HCT116 (cell line): ENCODE results near the gene CNST. TPM values are rescaled to one million over a fixed set of nuclear protein-coding genes. Genes with fewer than 3 reads are reported as not detected.

Experiments used
- ATAC-seq: fragments of 200-7000 bp; cut with Tn5 transposase; 2 replicates; pipeline ENCODE4 v1.9.1; 2020; ENCODE audit warnings: mild to moderate bottlenecking, moderate library complexity
- BruUV-seq: library from RNA; stranded (reverse); fragments of 400-500 nt; replicated peaks from 2 replicates; lab custom pipeline; 2021; lab: Mats Ljungman, UMichigan
- CTCF ChIA-PET: fragments of 300-600 bp; sonication (Branson Sonifier 250); formaldehyde crosslinking; loops from one replicate; lab custom pipeline; 2021; ENCODE audit warnings: antibody characterized with exemption; lab: Charles Lee
- POLR2A ChIA-PET: fragments of 300-600, 350-600 bp; sonication (Branson Sonifier 250); formaldehyde crosslinking; loops from one replicate; lab custom pipeline; 2021; ENCODE audit warnings: antibody characterized with exemption; lab: Charles Lee
- RAD21 ChIA-PET, 2 experiments: fragments of 300-600 bp; sonication (Branson Sonifier 250); formaldehyde crosslinking; loops; one replicate each; lab custom pipeline; 2023; ENCODE audit warnings: low total read pairs in 2 of 2; ENCODE audit not compliant: uncharacterized antibody in 2 of 2, unreplicated experiment in 2 of 2, low non-redundant PET in 1 of 2; lab: Charles Lee
- DNase-seq: peaks from one replicate; pipeline ENCODE4 v3.0.0-alpha.2; 2010; ENCODE audit warnings: low read depth, low spot score
- H2AFZ ChIP-seq: fragments of 200-600 bp; shearing (Covaris generic), sonication (generic); 2 replicates; pipeline ENCODE4 v1.6.1; 2017; ENCODE audit warnings: low read depth, mixed run types, mixed read lengths, antibody characterized with exemption, low read length; ENCODE audit not compliant: poor library complexity, severe bottlenecking
- H3K27ac ChIP-seq: 2 replicates; pipeline ENCODE4 v1.5.1; 2012; ENCODE audit warnings: low read depth, low read length
- H3K27me3 ChIP-seq: fragments of 200-600 bp; sonication (generic); 2 replicates; pipeline ENCODE4 v1.6.1; 2016; ENCODE audit warnings: mixed run types, low read length, mixed read lengths; ENCODE audit not compliant: insufficient read depth
- H3K36me3 ChIP-seq, 2 experiments: fragments of 200-500 bp in 1 of 2; fragments of 200-600 bp in 1 of 2; sonication (Bioruptor generic) in 1 of 2; sonication (generic) in 1 of 2; 2 replicates each; pipeline versions ENCODE4 v1.5.1 to v1.6.1; 2014 to 2016; ENCODE audit warnings: low read length in 2 of 2, inconsistent platforms in 1 of 2, mixed read lengths in 1 of 2, mixed run types in 1 of 2; ENCODE audit not compliant: insufficient read depth in 2 of 2, control insufficient read depth in 1 of 2
- H3K4me1 ChIP-seq, 2 experiments: fragments of 200-600 bp in 1 of 2; sonication (generic) in 1 of 2; 2 replicates each; pipeline versions ENCODE4 v1.5.1 to v1.6.1; 2012 to 2017; ENCODE audit warnings: low read length in 2 of 2, inconsistent platforms in 1 of 2, mild to moderate bottlenecking in 1 of 2, mixed read lengths in 1 of 2, mixed run types in 1 of 2, moderate library complexity in 1 of 2; ENCODE audit not compliant: insufficient read depth in 2 of 2, control insufficient read depth in 1 of 2
- H3K4me2 ChIP-seq: fragments of 200-600 bp; sonication (generic); 2 replicates; pipeline ENCODE4 v1.6.1; 2017; ENCODE audit warnings: mixed run types, low read length, mixed read lengths
- H3K4me3 ChIP-seq, 2 experiments: fragments of 200-600 bp in 1 of 2; sonication (generic) in 1 of 2; replicated peaks in 1 of 2; 2 replicates each; pipeline ENCODE4 v1.5.1; 2011 to 2016; ENCODE audit warnings: low read length in 2 of 2, control low read depth in 1 of 2, low read depth in 1 of 2, mild to moderate bottlenecking in 1 of 2, mixed read lengths in 1 of 2, mixed run types in 1 of 2
- H3K79me2 ChIP-seq: fragments of 200-600 bp; sonication (generic); 2 replicates; pipeline ENCODE4 v1.6.1; 2017; ENCODE audit warnings: mild to moderate bottlenecking, mixed run types, low read length, moderate library complexity, mixed read lengths; ENCODE audit not compliant: insufficient read depth
- H3K9ac ChIP-seq: fragments of 200-600 bp; sonication (generic); 2 replicates; pipeline ENCODE4 v1.6.1; 2016; ENCODE audit warnings: low read length, mixed read lengths
- H3K9me2 ChIP-seq: fragments of 200-600 bp; sonication (generic), shearing (Covaris generic); 2 replicates; pipeline ENCODE4 v1.6.1; 2017; ENCODE audit warnings: mixed run types, mild to moderate bottlenecking, moderate library complexity; ENCODE audit not compliant: insufficient read depth
- H3K9me3 ChIP-seq, 2 experiments: fragments of 200-500 bp in 1 of 2; fragments of 200-600 bp in 1 of 2; sonication (Bioruptor generic) in 1 of 2; sonication (generic) in 1 of 2; 2 replicates each; pipeline ENCODE4 v1.6.1; 2014 to 2017; ENCODE audit warnings: low read length in 2 of 2, mixed read lengths in 2 of 2, inconsistent platforms in 1 of 2, low read depth in 1 of 2, mild to moderate bottlenecking in 1 of 2, mixed run types in 1 of 2, moderate library complexity in 1 of 2; ENCODE audit not compliant: control insufficient read depth in 1 of 2, insufficient read depth in 1 of 2
- H4K20me1 ChIP-seq: fragments of 200-600 bp; sonication (generic), shearing (Covaris generic); 2 replicates; pipeline ENCODE4 v1.6.1; 2017; ENCODE audit warnings: mixed run types, mild to moderate bottlenecking, moderate library complexity; ENCODE audit not compliant: insufficient read depth
- CEBPB ChIP-seq: IDR thresholded peaks from 2 replicates; pipeline ENCODE4 v1.6.1; 2012; ENCODE audit warnings: low read depth
- EGR1 ChIP-seq: IDR thresholded peaks from 2 replicates; pipeline ENCODE4 v1.6.1; 2012; ENCODE audit warnings: low read depth
- FOSL1 ChIP-seq: IDR thresholded peaks from 2 replicates; pipeline ENCODE4 v1.6.1; 2012; ENCODE audit warnings: low read depth
- POLR2A ChIP-seq: IDR thresholded peaks from 2 replicates; pipeline ENCODE4 v1.7.0; 2011; ENCODE audit warnings: borderline replicate concordance; ENCODE audit not compliant: insufficient read depth, insufficient read length; ENCODE audit errors: extremely low read depth
- intact Hi-C: fragments of 100-400 bp; cut with micrococcal nuclease; formaldehyde crosslinking; loops from 2 replicates; pipeline ENCODE4 v1.10.0; 2022
- total RNA-seq: library from RNA; stranded (reverse); gene quantifications from one replicate; pipeline ENCODE4 v1.2.1, GENCODE V29; 2021; ENCODE audit not compliant: unreplicated experiment
- TF ChIP-seq, protein P1 (sequence below), 3 experiments: fragments of 200-600 bp in 1 of 3; sonication (generic) in 1 of 3; IDR thresholded peaks in 2 of 3; conservative IDR thresholded peaks in 1 of 3; 2 replicates each; pipeline ENCODE4 v1.5.1; 2012 to 2017; ENCODE audit warnings: low read depth in 2 of 3, low read length in 2 of 3, antibody characterized with exemption in 1 of 3, borderline replicate concordance in 1 of 3, control low read depth in 1 of 3, mild to moderate bottlenecking in 1 of 3, mixed read lengths in 1 of 3, mixed run types in 1 of 3, moderate library complexity in 1 of 3; ENCODE audit not compliant: insufficient read depth in 1 of 3
- TF ChIP-seq, protein P2 (sequence below): IDR thresholded peaks from 2 replicates; pipeline ENCODE4 v1.6.1; 2012

CNST gene
- total RNA-seq, 1 experiment from 2014 or later: 13.5 TPM

DNA sequence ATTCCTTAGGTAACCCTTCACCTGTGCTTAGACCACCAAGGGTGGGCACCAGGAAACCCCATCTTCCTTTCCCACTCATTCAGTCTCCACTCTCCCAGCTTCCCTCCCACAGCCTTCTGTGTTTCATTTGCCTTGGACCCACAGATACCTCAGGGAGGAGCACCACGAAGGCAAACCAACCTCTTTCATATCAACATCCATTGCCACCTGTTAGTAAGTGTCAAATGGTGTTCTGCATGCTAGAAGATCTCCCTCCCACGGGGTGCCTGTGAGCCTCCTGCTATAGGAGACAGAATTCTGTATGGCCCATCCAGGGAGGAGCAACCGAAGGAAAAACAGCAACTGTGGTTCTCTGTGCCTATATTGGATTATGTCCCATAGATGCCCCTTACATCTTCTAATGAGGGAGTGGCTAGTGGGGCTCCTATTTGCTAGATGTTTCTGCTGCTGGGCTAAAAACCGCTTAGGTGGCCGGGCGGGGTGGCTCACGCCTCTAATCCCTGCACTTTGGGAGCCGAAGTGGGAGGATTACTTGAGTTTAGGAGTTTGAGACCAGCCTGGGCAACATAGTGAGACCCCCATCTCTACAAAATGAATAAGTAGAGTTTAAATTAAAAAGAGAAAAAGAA, 132.3 kb downstream of the CNST start:
- BruUV-seq: no TSS peak
- ChIA-PET CTCF (no interaction called here), POLR2A (no interaction called here), RAD21 (no interaction called here)
- Histone ChIP-seq H3K9ac (peak overlapping the region; percentile 44), H3K36me3 (no peaks in the 10 kb centered on the region), H3K27ac (no peak overlapping the region), H2AFZ (peak overlapping the region; percentile 99), H3K4me2 (peak overlapping the region; percentile 71), H3K9me3 (no peaks in the 10 kb centered on the region), H4K20me1 (no peaks in the 10 kb centered on the region), H3K9me2 (no peaks in the 10 kb centered on the region), H3K4me1 (peaks cover 3 to 20% of the 10 kb centered on the region in 2 experiments; a peak in 3 of 4 replicates), H3K79me2 (no peaks in the 10 kb centered on the region), H3K4me3 (peak overlapping the region in 1 of 2 experiments; percentile 35; a peak in 1 of 4 replicates), H3K27me3 (no peaks in the 10 kb centered on the region)
- TF ChIP-seq, protein P1, sequence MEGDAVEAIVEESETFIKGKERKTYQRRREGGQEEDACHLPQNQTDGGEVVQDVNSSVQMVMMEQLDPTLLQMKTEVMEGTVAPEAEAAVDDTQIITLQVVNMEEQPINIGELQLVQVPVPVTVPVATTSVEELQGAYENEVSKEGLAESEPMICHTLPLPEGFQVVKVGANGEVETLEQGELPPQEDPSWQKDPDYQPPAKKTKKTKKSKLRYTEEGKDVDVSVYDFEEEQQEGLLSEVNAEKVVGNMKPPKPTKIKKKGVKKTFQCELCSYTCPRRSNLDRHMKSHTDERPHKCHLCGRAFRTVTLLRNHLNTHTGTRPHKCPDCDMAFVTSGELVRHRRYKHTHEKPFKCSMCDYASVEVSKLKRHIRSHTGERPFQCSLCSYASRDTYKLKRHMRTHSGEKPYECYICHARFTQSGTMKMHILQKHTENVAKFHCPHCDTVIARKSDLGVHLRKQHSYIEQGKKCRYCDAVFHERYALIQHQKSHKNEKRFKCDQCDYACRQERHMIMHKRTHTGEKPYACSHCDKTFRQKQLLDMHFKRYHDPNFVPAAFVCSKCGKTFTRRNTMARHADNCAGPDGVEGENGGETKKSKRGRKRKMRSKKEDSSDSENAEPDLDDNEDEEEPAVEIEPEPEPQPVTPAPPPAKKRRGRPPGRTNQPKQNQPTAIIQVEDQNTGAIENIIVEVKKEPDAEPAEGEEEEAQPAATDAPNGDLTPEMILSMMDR (IDR thresholded peaks at IDR 0.05 in 2 of 3, conservative IDR thresholded peaks at IDR 0.05 in 1 of 3; ENCODE audit: borderline replicate concordance in 1 of 3, insufficient read depth in 1 of 3, low read depth in 2 of 3, low read length in 2 of 3): no peak
- TF ChIP-seq POLR2A (no peak), EGR1 (no peak), FOSL1 (no peak), CEBPB (no peak)
- TF ChIP-seq, protein P2, sequence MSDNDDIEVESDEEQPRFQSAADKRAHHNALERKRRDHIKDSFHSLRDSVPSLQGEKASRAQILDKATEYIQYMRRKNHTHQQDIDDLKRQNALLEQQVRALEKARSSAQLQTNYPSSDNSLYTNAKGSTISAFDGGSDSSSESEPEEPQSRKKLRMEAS: no peak
- ATAC-seq (0 out of 2 replicates have a peak, but pooled peaks have one; percentile 2), DNase-seq (no peak)
- intact Hi-C loops: loop anchor here (1.0 to 2.0 kb wide), 3 partner anchors 56 to 201 kb away; partner anchors contain the start of genes CNST and TFB2M
